Fibroblast of lung (primary cell): ENCODE results near the gene SCAF11. TPM values are rescaled to one million over a fixed set of nuclear protein-coding genes. Genes with fewer than 3 reads are reported as not detected.
A peak's percentile ranks its signal among the peaks of the same experiment; 100 is the strongest.

Experiments
- DNase-seq, 2 donors: peaks; one replicate each; pipeline versions ENCODE4 v3.0.0 to v3.0.0-alpha.2; 2010; ENCODE audit warnings: low read depth in 2 of 2
- H2AFZ ChIP-seq: 2 replicates; pipeline ENCODE4 v1.5.1; 2012; ENCODE audit warnings: low read length, control low read depth, inconsistent platforms
- H3K27ac ChIP-seq: 2 replicates; pipeline ENCODE4 v1.5.1; 2011; ENCODE audit warnings: low read length, control low read depth; ENCODE audit not compliant: insufficient read depth
- H3K27me3 ChIP-seq: 2 replicates; pipeline ENCODE4 v1.5.1; 2011; ENCODE audit warnings: mild to moderate bottlenecking, low read length; ENCODE audit not compliant: control insufficient read depth, insufficient read depth
- H3K36me3 ChIP-seq: 2 replicates; pipeline ENCODE4 v1.5.1; 2011; ENCODE audit warnings: low read length; ENCODE audit not compliant: control insufficient read depth, insufficient read depth
- H3K4me1 ChIP-seq: 2 replicates; pipeline ENCODE4 v1.5.1; 2011; ENCODE audit warnings: low read length; ENCODE audit not compliant: control insufficient read depth, insufficient read depth; ENCODE audit errors: extremely low read depth
- H3K4me2 ChIP-seq: 2 replicates; pipeline ENCODE4 v1.5.1; 2011; ENCODE audit warnings: low read length, control low read depth; ENCODE audit not compliant: insufficient read depth; ENCODE audit errors: extremely low read depth
- H3K4me3 ChIP-seq, 4 experiments: fragments of 200-600 bp in 1 of 4; sonication (generic) in 1 of 4; replicated peaks in 1 of 4; 2 replicates each; pipeline ENCODE4 v1.5.1; 2011 to 2016; ENCODE audit warnings: low read length in 4 of 4, low read depth in 3 of 4, mild to moderate bottlenecking in 3 of 4, control low read depth in 2 of 4, inconsistent platforms in 1 of 4, mixed read lengths in 1 of 4; ENCODE audit not compliant: insufficient read depth in 1 of 4; ENCODE audit errors: control extremely low read depth in 1 of 4
- H3K79me2 ChIP-seq: 2 replicates; pipeline ENCODE4 v1.5.1; 2012; ENCODE audit warnings: mild to moderate bottlenecking, low read length, inconsistent platforms; ENCODE audit not compliant: control insufficient read depth, insufficient read depth
- H3K9ac ChIP-seq: 2 replicates; pipeline ENCODE4 v1.5.1; 2011; ENCODE audit warnings: mild to moderate bottlenecking, low read length, control low read depth; ENCODE audit not compliant: insufficient read depth
- H3K9me3 ChIP-seq: 2 replicates; pipeline ENCODE4 v1.5.1; 2012; ENCODE audit warnings: low read depth, low read length; ENCODE audit not compliant: control insufficient read depth, insufficient read depth
- H4K20me1 ChIP-seq: 2 replicates; pipeline ENCODE4 v1.5.1; 2011; ENCODE audit warnings: low read length; ENCODE audit not compliant: control insufficient read depth, insufficient read depth; ENCODE audit errors: extremely low read depth
- CTCF ChIP-seq, 2 donors: IDR thresholded peaks in 1 of 2; conservative IDR thresholded peaks in 1 of 2; 1 replicate in 1 of 2; 2 replicates in 1 of 2; pipeline ENCODE4 v1.5.1; 2011 to 2012; ENCODE audit warnings: low read length in 2 of 2, control low read depth in 1 of 2, inconsistent platforms in 1 of 2, low read depth in 1 of 2, mild to moderate bottlenecking in 1 of 2
- EZH2 ChIP-seq: IDR thresholded peaks from 2 replicates; pipeline ENCODE4 v1.5.1; 2012; ENCODE audit warnings: low read length, control low read depth, mild to moderate bottlenecking; ENCODE audit errors: missing control alignments
- polyA plus RNA-seq, 2 donors: library from polyadenylated mRNA; depleted of rRNA in 1 of 2; stranded (reverse) in 1 of 2; unstranded in 1 of 2; fragments of >200 nt; gene quantifications; 2 replicates each; pipeline ENCODE4 v1.2.1, GENCODE V29; 2011 to 2012; ENCODE audit warnings: missing spikeins in 1 of 2
- total RNA-seq: library from RNA; depleted of rRNA; stranded (reverse); fragments of >200 nt; gene quantifications from 2 replicates; pipeline ENCODE4 v1.2.1, GENCODE V29; 2014

The SCAF11 gene
- total and polyA plus RNA-seq, 2 donors (not counting 1 experiment from before 2014, with no cell fraction given), result 43.8 to 79.4 TPM

- Histone ChIP-seq H3K27me3 (no peaks in the 10 kb centered on the region), H3K27ac (no peak overlapping the region), H2AFZ (no peak overlapping the region), H3K9me3 (no peaks in the 10 kb centered on the region), H3K9ac (no peak overlapping the region), H3K4me1 (peaks cover 3% of the 10 kb centered on the region), H3K36me3 (no peaks in the 10 kb centered on the region), H3K79me2 (peaks cover 62% of the 10 kb centered on the region), H3K4me2 (no peak overlapping the region), H3K4me3 (no peak overlapping the region), H4K20me1 (no peaks in the 10 kb centered on the region)
- TF ChIP-seq CTCF (conservative IDR thresholded peaks at IDR 0.05 in 1 of 2, IDR thresholded peaks at IDR 0.05 in 1 of 2; ENCODE audit: low read depth in 1 of 2, low read length in 2 of 2) (no peak), EZH2 (no peak)
- DNase-seq, result no peak
Observed at GRCh38 chr12:45970391-45970790, 20.0 kb downstream of the SCAF11 start.

- no peak overlapping the region for H3K9ac ChIP-seq
- H2AFZ ChIP-seq, result no peak overlapping the region
- H3K27ac ChIP-seq, result no peak overlapping the region
- TF ChIP-seq CTCF (conservative IDR thresholded peaks at IDR 0.05 in 1 of 2, IDR thresholded peaks at IDR 0.05 in 1 of 2; ENCODE audit: low read depth in 1 of 2, low read length in 2 of 2) (no peak), EZH2 (no peak)
- H3K79me2 ChIP-seq, result peaks cover 59% of the 10 kb centered on the region
- H3K4me1 ChIP-seq, result peaks cover 3% of the 10 kb centered on the region
- H3K9me3 ChIP-seq, result no peaks in the 10 kb centered on the region
- H3K4me3 ChIP-seq, result no peak overlapping the region
- H4K20me1 ChIP-seq, result no peaks in the 10 kb centered on the region
- DNase-seq, result peak; percentile 40 to 54
- no peaks in the 10 kb centered on the region for H3K27me3 ChIP-seq
- no peak overlapping the region for H3K4me2 ChIP-seq
- no peaks in the 10 kb centered on the region for H3K36me3 ChIP-seq
Observed at GRCh38 chr12:45969084-45969483, 21.3 kb downstream of the SCAF11 start.

- H3K79me2 ChIP-seq, result peaks cover 45% of the 10 kb centered on the region
- no peak for TF ChIP-seq CTCF (conservative IDR thresholded peaks at IDR 0.05 in 1 of 2, IDR thresholded peaks at IDR 0.05 in 1 of 2; ENCODE audit: low read depth in 1 of 2, low read length in 2 of 2)
- no peak for TF ChIP-seq EZH2
- no peak overlapping the region for H3K27ac ChIP-seq
- no peak overlapping the region for H3K9ac ChIP-seq
- no peaks in the 10 kb centered on the region for H3K9me3 ChIP-seq
- H3K4me3 ChIP-seq, result no peak overlapping the region
- peak; percentile 49 to 92 for DNase-seq
- H2AFZ ChIP-seq, result no peak overlapping the region
- no peaks in the 10 kb centered on the region for H3K27me3 ChIP-seq
- H3K4me1 ChIP-seq, result peaks cover 3% of the 10 kb centered on the region
- H3K4me2 ChIP-seq, result peak overlapping the region; percentile 40
- H4K20me1 ChIP-seq, result no peaks in the 10 kb centered on the region
- H3K36me3 ChIP-seq, result no peaks in the 10 kb centered on the region
Observed at GRCh38 chr12:45966486-45966885, 23.9 kb downstream of the SCAF11 start.
